ENCODE measurements around the gene MAP2K1.
"Not testable (repeated sequence)": the region's sequence is repeated elsewhere in the genome, so short reads cannot be mapped to it uniquely, and the experiment has no call there.

MAP2K1 gene

DNA sequence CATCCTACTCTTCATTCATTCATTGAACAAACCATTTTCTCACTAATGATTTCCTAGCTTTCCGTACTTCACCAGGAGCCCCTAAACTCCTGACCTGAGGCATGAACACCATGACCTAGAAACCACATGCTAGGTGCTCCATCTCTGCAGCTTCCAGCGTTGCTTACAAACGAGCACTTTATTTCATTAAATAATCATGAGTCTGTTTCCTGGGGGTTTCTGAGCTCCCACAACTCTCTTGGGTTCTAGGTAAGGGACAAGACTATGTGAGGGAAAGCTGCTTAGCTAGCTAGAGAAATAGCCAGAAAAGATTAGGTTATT lies 1.3 kb downstream of the MAP2K1 start:
- H3K27me3 Mint-ChIP-seq, result no peaks in the 10 kb centered on the region
- peak overlapping the region; percentile 97 for H3K4me3 Mint-ChIP-seq
- peak overlapping the region; percentile 94 for H3K27ac Mint-ChIP-seq
- H3K36me3 Mint-ChIP-seq, result peaks cover 12% of the 10 kb centered on the region
- peaks cover 62% of the 10 kb centered on the region for H3K4me1 Mint-ChIP-seq (ENCODE audit: low read depth)
- no peaks in the 10 kb centered on the region for H3K9me3 Mint-ChIP-seq (ENCODE audit: low read depth)

DNA sequence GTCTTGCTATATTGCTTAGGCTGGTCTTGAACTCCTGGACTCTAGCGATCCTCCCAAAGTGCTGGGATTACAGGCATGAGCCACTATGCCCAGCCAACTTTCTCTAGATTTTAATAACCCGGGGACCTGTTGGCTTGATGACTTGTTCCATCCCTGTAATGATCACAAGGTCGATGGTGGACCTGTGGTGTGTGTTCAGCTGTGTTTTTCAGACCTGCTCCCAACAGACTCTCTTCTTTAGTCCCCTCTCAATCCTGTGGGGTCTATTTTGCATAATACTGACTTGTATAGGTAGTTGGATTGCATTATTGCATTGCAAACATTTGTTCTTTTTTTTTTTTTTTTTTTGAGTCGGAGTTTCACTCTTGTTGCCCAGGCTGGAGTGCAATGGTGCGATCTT lies 1.9 kb downstream of the MAP2K1 start:
- H3K27ac Mint-ChIP-seq, result peak overlapping the region; percentile 82
- H3K4me3 Mint-ChIP-seq, result peak overlapping the region; percentile 97
- peaks cover 14% of the 10 kb centered on the region for H3K36me3 Mint-ChIP-seq
- no peaks in the 10 kb centered on the region for H3K9me3 Mint-ChIP-seq (ENCODE audit: low read depth)
- H3K27me3 Mint-ChIP-seq, result no peaks in the 10 kb centered on the region
- H3K4me1 Mint-ChIP-seq (ENCODE audit: low read depth), result peaks cover 66% of the 10 kb centered on the region

DNA sequence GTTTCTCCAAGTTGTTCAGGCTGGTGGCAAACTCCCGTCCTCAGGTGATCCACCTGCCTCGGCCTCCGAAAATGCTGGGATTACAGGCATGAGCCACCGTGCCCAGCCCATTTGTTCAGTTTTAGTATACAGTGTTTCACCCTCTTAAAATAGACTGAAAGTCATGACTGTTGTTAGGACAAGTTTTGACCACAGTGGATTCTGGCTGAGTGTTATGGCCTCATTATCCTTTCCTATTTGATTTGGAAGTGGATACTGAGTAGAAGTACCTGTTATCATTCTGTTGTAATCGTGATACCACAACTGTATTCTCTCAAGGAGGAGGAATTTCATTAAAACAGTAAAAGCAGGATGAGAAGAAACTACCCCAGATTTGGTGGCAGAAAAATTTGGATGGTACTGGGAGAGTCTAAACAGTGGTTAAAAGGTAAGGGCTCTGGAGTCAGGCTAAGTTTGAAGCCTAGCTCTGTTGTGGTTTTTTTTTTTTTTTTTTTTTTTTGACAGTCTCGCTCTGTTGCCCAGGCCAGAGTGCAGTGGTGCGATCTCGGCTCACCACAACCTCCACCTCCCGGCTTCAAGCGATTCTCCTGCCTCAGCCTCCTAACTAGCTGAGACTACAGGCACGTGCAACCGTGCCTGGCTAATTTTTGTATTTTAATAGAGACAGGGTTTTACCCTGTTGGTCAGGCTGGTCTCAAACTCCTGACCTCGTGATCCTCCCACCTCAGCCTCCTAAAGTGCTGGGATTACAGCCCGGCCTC lies 2.6 kb downstream of the MAP2K1 start:
- Mint-ChIP-seq H3K27ac (peak overlapping the region; percentile 92), H3K4me1 (ENCODE audit: low read depth) (peaks cover 72% of the 10 kb centered on the region), H3K9me3 (ENCODE audit: low read depth) (no peaks in the 10 kb centered on the region), H3K27me3 (no peaks in the 10 kb centered on the region), H3K4me3 (peak overlapping the region; percentile 97), H3K36me3 (peaks cover 17% of the 10 kb centered on the region)

DNA sequence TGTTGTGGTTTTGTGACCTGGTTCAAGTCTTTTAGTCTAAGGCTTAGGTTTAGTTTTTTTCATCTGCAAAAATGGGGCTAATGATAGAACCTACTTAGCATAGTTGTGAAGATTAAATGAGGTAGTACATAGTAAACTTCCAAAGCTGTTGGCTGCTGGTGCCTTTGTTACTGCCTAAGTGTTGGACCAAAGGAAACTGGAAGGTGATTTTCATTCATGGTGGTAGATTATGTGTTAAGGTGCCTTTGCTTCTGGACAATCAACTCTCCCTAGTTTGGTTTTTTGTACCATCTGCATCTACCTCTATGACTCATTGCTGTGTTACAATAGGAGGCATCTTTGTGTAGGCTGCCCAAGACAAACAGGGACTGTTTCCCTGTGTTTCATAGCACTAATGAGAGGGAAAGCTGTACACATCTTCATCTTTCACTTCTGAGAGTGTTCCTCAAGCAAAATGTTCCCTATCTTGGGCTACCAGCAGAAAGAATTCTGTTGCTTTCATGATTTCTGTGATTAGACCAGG lies 3.2 kb downstream of the MAP2K1 start:
- H3K4me1 Mint-ChIP-seq (ENCODE audit: low read depth), result peaks cover 76% of the 10 kb centered on the region
- H3K4me3 Mint-ChIP-seq, result peak overlapping the region; percentile 97
- H3K27me3 Mint-ChIP-seq, result no peaks in the 10 kb centered on the region
- no peaks in the 10 kb centered on the region for H3K9me3 Mint-ChIP-seq (ENCODE audit: low read depth)
- H3K27ac Mint-ChIP-seq, result peak overlapping the region; percentile 92
- H3K36me3 Mint-ChIP-seq, result peaks cover 17% of the 10 kb centered on the region

DNA sequence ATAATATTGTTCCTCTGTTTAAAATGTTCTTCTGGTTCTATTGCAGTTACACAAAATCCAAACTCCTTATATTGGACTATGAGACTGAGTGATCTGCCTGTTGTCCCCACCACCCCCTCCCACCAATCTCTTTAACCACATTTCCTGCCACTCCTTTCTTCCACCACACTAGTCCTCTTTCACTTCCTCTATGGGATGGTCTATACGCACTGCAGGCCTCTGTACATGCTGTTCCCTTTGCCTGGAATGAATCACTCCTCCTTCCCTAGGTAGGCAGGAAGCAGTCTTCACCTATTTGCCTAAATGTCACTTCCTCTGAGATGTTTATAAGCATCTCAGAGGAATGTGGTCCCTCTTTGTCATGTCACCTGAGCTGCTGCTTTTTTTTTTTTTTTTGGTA lies 4.0 kb downstream of the MAP2K1 start:
- Mint-ChIP-seq H3K27ac (peak overlapping the region; percentile 92), H3K4me1 (ENCODE audit: low read depth) (peaks cover 79% of the 10 kb centered on the region), H3K36me3 (peaks cover 17% of the 10 kb centered on the region)

DNA sequence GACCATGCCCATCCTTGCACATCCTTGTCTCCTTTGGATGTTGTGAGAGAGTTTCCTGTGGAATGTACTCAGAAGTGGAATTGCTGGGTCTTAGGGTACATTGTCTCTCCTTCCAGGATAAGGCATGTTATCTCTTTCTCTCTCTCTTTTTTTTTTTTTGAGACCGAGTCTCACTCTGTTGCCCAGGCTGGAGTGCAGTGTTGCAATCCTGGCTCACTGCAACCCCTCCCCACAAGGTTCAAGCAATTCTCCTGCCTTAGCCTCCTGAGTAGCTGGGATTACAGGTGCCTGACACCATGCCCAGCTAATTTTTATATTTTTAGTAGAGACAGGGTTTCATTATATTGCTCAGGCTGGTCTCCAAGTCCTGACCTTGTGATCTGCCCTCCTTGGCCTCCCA lies 6.3 kb downstream of the MAP2K1 start:
- H3K9me3 Mint-ChIP-seq (ENCODE audit: low read depth); H3K27me3 Mint-ChIP-seq; H3K4me3 Mint-ChIP-seq: not testable (repeated sequence)
- peaks cover 19% of the 10 kb centered on the region for H3K36me3 Mint-ChIP-seq
- peak overlapping the region; percentile 70 for H3K27ac Mint-ChIP-seq
- peaks cover 80% of the 10 kb centered on the region for H3K4me1 Mint-ChIP-seq (ENCODE audit: low read depth)

More for the DNA sequence above, 4.0 kb downstream of the MAP2K1 start:
- Mint-ChIP-seq H3K27me3 (no peaks in the 10 kb centered on the region), H3K4me3 (peak overlapping the region; percentile 97), H3K9me3 (ENCODE audit: low read depth) (no peaks in the 10 kb centered on the region)

DNA sequence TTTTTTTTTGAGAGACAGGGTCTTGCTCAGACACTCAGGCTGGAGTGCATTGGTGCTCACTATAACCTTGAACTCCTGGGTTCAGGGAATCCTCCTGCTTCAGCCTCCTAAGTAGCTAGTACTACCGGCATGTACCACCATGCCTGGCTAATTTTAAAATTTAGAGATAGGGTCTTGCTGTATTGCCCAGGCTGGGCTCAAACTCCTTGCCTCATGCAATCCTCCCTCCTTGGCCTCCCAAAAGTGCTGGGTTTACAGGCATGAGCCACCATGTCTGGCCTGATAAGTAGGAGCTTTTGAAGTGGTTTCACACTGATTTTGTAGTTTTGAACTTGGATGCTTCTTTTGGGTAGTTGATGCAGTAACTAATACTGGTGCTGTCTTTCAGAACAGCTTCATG lies 7.8 kb downstream of the MAP2K1 start:
- peak overlapping the region; percentile 17 for H3K4me3 Mint-ChIP-seq
- no peaks in the 10 kb centered on the region for H3K9me3 Mint-ChIP-seq (ENCODE audit: low read depth)
- peak overlapping the region; percentile 6 for H3K27ac Mint-ChIP-seq
- peaks cover 16% of the 10 kb centered on the region for H3K36me3 Mint-ChIP-seq
- H3K27me3 Mint-ChIP-seq, result no peaks in the 10 kb centered on the region
- peaks cover 76% of the 10 kb centered on the region for H3K4me1 Mint-ChIP-seq (ENCODE audit: low read depth)

DNA sequence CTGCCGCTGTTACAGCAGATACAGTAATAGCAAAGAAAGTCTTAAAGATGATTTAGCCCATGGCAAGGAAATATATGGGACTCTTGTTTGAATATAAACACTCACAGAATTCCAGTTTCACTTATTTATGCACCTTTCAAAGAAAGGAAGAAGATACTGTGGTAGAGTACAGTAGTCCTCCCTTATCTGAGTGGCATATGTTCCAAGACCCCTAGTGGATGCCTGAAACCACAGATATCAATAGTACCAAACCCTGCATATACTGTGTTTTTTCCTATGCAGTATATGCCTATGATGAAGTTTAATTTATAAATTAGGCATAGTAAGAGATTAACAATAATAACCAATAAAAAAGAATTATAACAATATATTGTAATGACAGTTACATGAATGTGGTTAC lies 8.2 kb downstream of the MAP2K1 start:
- H3K4me1 Mint-ChIP-seq (ENCODE audit: low read depth), result peaks cover 72% of the 10 kb centered on the region
- H3K36me3 Mint-ChIP-seq, result peaks cover 15% of the 10 kb centered on the region
- H3K27ac Mint-ChIP-seq, result no peak overlapping the region
- no peaks in the 10 kb centered on the region for H3K9me3 Mint-ChIP-seq (ENCODE audit: low read depth)
- no peaks in the 10 kb centered on the region for H3K27me3 Mint-ChIP-seq
- H3K4me3 Mint-ChIP-seq, result no peak overlapping the region

DNA sequence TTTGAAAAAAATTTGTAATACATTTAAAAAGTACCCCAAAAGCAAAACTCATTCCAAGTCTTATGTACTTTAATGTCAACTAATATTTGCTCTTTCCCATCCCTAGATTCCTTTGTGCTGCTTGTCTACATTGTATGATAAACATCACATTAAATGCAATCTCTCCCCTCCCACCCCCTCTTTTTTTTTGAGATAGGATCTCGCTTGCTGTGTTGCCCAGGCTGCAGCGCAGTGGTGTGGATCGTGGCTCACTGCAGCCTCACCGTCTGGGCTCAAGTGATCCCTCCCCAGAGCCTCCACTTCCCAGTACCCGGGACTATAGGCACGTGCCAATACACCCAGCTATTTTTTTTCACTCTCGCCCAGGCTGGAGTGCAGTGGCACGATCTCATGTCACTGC lies 12.6 kb downstream of the MAP2K1 start:
- Mint-ChIP-seq H3K27me3 (no peaks in the 10 kb centered on the region), H3K27ac (no peak overlapping the region), H3K9me3 (ENCODE audit: low read depth) (no peaks in the 10 kb centered on the region), H3K36me3 (peaks cover 4% of the 10 kb centered on the region), H3K4me1 (ENCODE audit: low read depth) (peaks cover 76% of the 10 kb centered on the region), H3K4me3 (no peak overlapping the region)

DNA sequence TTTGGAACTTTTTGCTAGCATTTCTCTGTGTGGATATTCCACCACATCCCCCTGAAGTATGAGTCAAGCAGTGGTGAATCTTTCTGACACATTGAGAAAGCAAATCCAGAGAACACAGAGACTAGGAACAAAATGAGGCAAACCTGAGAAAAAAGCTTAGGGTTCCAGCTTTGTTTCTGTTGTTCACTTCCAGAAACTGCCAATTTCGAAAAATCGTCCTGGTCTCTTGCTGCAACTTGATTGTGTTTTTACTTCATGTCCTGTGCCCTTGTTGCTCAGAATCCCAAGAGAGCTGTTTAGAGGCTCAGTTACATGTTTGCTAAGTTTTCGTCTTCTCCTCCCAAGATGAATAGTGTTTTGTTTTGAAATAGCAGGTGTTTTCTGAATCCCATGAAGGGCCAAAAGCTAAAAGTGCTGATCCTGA lies 13.7 kb downstream of the MAP2K1 start:
- Mint-ChIP-seq H3K9me3 (ENCODE audit: low read depth) (no peaks in the 10 kb centered on the region), H3K36me3 (peaks cover 4% of the 10 kb centered on the region), H3K4me1 (ENCODE audit: low read depth) (peaks cover 74% of the 10 kb centered on the region), H3K4me3 (peak overlapping the region; percentile 25), H3K27me3 (no peaks in the 10 kb centered on the region), H3K27ac (peak overlapping the region; percentile 64)

DNA sequence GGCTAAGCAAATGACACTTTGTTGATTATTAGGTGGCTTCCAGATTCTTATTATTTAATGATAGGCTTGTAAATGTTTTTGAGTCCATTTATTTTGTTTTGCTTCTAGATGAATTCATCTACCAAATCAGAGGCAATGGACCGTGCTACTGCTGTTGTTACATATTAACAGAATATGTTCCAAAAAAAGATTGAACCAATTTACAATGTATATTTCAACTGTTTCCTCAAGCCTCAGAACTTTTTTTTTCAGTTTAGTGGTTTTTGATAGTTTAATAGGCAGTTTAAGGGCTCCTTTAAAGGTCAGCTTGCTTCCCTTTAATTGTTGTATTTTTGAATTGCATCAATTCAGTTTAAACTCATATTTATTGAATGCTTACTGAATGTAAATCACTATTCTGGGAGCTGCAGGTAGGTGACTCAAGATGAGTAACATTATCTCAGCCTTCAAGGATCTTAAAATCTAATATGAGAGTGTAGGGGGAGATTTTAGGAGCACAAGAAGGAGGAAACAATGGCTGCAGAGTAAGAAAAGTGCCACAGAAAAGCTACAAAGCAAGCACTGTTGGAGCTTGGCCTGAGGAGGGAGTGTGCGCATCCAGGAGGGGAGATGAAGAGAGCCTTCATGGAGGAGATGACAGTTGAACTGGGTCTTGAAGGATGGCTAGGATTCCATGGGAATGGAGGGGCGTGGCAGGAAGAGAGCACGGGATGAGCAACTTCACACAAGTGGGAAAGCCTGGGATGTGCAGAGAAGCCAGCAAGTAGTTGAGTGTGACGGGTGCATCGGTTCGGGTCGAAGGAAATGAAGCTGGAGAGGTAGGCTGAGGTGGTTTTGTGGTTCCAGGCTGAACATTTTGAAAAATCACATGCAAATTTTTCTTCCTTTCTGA lies 14.7 kb downstream of the MAP2K1 start:
- H3K9me3 Mint-ChIP-seq (ENCODE audit: low read depth), result no peaks in the 10 kb centered on the region
- H3K4me3 Mint-ChIP-seq, result peak overlapping the region; percentile 79
- H3K4me1 Mint-ChIP-seq (ENCODE audit: low read depth), result peaks cover 77% of the 10 kb centered on the region
- H3K27ac Mint-ChIP-seq, result peak overlapping the region; percentile 81
- peaks cover 4% of the 10 kb centered on the region for H3K36me3 Mint-ChIP-seq
- no peaks in the 10 kb centered on the region for H3K27me3 Mint-ChIP-seq

DNA sequence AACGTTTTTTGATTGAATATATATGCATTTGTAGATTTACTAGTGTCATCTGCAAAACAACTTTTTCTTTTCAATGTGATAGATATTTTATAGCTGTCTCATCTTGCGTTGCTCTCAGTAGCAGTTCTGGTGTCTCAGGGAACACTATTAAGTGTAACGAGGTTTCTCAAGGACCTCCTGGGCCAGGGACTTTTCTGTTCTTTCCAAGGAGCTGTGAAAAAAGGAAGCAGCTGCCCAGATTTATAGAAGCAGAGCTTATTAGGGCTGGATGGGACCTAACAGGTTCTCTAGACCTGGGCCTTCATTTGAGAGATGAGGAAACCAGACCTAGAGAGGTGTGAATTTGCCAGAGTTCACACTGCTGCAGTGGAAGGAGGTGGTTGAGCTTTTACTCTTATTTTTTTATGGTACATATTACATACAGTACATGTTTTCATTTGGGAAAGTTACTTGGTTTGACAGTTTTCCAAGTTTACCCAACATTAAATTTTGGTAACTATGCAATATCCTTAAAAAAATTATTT lies 16.1 kb downstream of the MAP2K1 start:
- no peaks in the 10 kb centered on the region for H3K9me3 Mint-ChIP-seq (ENCODE audit: low read depth)

DNA sequence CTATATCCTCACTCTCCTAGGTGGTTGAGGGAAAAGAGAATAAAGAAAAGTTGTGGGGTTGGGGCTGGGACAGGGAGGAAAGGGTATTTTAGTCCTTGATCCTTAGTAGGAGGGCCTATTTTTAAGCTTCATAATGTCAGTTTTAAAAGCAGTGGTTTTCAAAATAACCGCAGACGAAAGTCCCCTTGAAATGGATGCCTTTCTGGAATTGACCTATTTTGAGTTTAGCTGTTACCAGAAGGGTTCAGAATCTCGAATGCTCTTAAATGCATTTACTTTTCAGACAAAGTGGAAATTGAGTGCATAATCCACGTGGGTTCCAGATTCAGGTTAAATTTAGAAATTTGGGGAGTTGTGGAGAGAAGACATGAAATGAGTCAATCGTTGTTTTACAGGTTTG lies 16.6 kb downstream of the MAP2K1 start:
- Mint-ChIP-seq H3K27ac (peak overlapping the region; percentile 41), H3K27me3 (no peaks in the 10 kb centered on the region), H3K4me3 (no peak overlapping the region), H3K9me3 (ENCODE audit: low read depth) (no peaks in the 10 kb centered on the region), H3K36me3 (peaks cover 2% of the 10 kb centered on the region), H3K4me1 (ENCODE audit: low read depth) (peaks cover 82% of the 10 kb centered on the region)

More for the DNA sequence above, 16.1 kb downstream of the MAP2K1 start:
- Mint-ChIP-seq H3K4me3 (peak overlapping the region; percentile 79), H3K4me1 (ENCODE audit: low read depth) (peaks cover 81% of the 10 kb centered on the region), H3K27me3 (no peaks in the 10 kb centered on the region), H3K36me3 (peaks cover 2% of the 10 kb centered on the region), H3K27ac (peak overlapping the region; percentile 58)

DNA sequence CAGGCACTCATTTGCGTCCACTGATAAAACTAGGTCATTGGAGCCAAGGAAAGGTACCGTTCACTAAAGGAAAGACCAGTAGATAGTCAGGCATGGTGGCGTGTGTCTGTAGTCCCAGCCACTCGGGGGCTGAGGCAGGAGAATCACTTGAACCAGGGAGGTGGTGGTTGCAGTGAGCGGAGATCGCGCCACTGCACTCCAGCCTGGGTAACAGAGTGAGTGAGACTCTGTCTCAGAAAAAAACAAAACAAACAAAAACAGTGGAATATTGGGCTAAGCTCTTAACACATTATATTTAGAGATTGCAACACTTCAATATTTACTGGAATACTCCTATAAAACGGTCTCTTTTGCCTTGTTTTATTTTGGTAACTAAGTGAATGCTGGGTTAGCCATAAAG lies 17.4 kb downstream of the MAP2K1 start:
- H3K36me3 Mint-ChIP-seq, result peaks cover 5% of the 10 kb centered on the region
- peak overlapping the region; percentile 22 for H3K27ac Mint-ChIP-seq
- no peaks in the 10 kb centered on the region for H3K9me3 Mint-ChIP-seq (ENCODE audit: low read depth)
- peaks cover 88% of the 10 kb centered on the region for H3K4me1 Mint-ChIP-seq (ENCODE audit: low read depth)
- H3K4me3 Mint-ChIP-seq, result peak overlapping the region; percentile 68
- H3K27me3 Mint-ChIP-seq, result no peaks in the 10 kb centered on the region

DNA sequence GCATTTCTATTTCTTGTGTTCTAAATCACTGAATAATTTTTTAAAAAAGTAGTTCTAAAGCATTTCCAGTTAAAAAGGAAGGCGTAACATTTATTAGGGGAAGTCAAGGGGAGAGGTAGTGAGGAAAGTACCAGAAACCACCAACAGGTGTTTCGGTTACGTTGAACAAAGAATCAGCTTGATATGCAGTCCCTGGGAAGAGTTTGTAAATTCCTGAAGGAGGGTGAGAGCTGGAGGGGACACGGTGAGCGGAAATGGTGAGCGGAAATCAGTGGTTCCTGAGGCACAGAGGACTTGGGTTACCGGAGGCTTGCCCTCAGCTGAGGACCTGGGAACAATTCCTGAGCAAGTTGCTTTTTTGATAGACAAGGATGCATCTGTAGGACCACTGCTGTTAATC lies 17.8 kb downstream of the MAP2K1 start:
- Mint-ChIP-seq H3K36me3 (peaks cover 5% of the 10 kb centered on the region), H3K27ac (peak overlapping the region; percentile 22), H3K4me3 (peak overlapping the region; percentile 68), H3K27me3 (no peaks in the 10 kb centered on the region), H3K4me1 (ENCODE audit: low read depth) (peaks cover 89% of the 10 kb centered on the region), H3K9me3 (ENCODE audit: low read depth) (no peaks in the 10 kb centered on the region)
